ENCODE measurements around the gene PKN3.

PKN3 gene

GRCh38 chr9:128715436-128715750 is 13.1 kb downstream of the PKN3 start:
- no peak for DNase-seq

GRCh38 chr9:128716581-128717254 is 14.4 kb downstream of the PKN3 start:
- no peak for DNase-seq

- no peak for DNase-seq
These were observed 15.7 kb downstream of the PKN3 start for GRCh38 chr9:128718047-128718446.

GRCh38 chr9:128718475-128718874 is 16.2 kb downstream of the PKN3 start:
- DNase-seq, result no peak

- DNase-seq, result no peak
These were observed 17.8 kb downstream of the PKN3 start for GRCh38 chr9:128719919-128720605.

- DNase-seq, result no peak
These were observed 18.7 kb downstream of the PKN3 start for GRCh38 chr9:128720841-128721486.

GRCh38 chr9:128721487-128722010 is 19.2 kb downstream of the PKN3 start:
- no peak for DNase-seq

GRCh38 chr9:128722380-128723351 is 20.4 kb downstream of the PKN3 start:
- DNase-seq, result no peak

- no peak for DNase-seq
These were observed 21.1 kb downstream of the PKN3 start for GRCh38 chr9:128723352-128723865.

- DNase-seq, result peak; percentile 43 to 91 (median 85)
These were observed 21.8 kb downstream of the PKN3 start, which contains the start of gene ZDHHC12 for GRCh38 chr9:128723866-128724743. TSS of gene ZDHHC12 (minus strand) at chr9:128724127. CDS start at chr9:128724093, 34 bp downstream.

GRCh38 chr9:128724744-128725211 is 22.5 kb downstream of the PKN3 start:
- DNase-seq, result peak in 52 of 58 donors; percentile 13 to 86 (median 56)

GRCh38 chr9:128727640-128728248 is 25.4 kb downstream of the PKN3 start:
- no peak for DNase-seq

GRCh38 chr9:128728298-128728697 is 26.0 kb downstream of the PKN3 start:
- no peak for DNase-seq

GRCh38 chr9:128729302-128729701 is 27.0 kb downstream of the PKN3 start:
- peak in 1 of 58 donors; percentile 5 for DNase-seq

GRCh38 chr9:128729766-128730517 is 27.6 kb downstream of the PKN3 start:
- DNase-seq, result no peak

GRCh38 chr9:128731093-128731492 is 28.8 kb downstream of the PKN3 start:
- DNase-seq, result no peak

- DNase-seq, result no peak
These were observed 29.4 kb downstream of the PKN3 start for GRCh38 chr9:128731691-128732090.

- DNase-seq, result no peak
These were observed 30.3 kb downstream of the PKN3 start for GRCh38 chr9:128732576-128732975.

All from anterior cingulate cortex (tissue), 58 donors.